HG02678 (cell line): ENCODE data around the gene CLEC4A.
"Not testable (repeated sequence)": the region's sequence is repeated elsewhere in the genome, so short reads cannot be mapped to it uniquely, and the experiment has no call there.

ENCODE experiments used
- ATAC-seq: cut with Tn5 transposase; IDR thresholded peaks from one replicate; pipeline ENCODE4 v1.9.1; 2021; ENCODE audit warnings: mild to moderate bottlenecking, moderate library complexity; ENCODE audit not compliant: unreplicated experiment

CLEC4A gene

GRCh38 chr12:8133636-8134397 is 10.4 kb downstream of the CLEC4A start:
- ATAC-seq: not testable (repeated sequence)

GRCh38 chr12:8134398-8134930 is 11.0 kb downstream of the CLEC4A start:
- ATAC-seq: not testable (repeated sequence)

GRCh38 chr12:8141647-8142046 is 18.2 kb downstream of the CLEC4A start:
- ATAC-seq: not testable (repeated sequence)

- ATAC-seq: no peak
These were observed 19.8 kb downstream of the CLEC4A start for GRCh38 chr12:8143261-8143660.

- no peak for ATAC-seq
These were observed 22.5 kb downstream of the CLEC4A start for GRCh38 chr12:8145754-8146441.

GRCh38 chr12:8146442-8146771 is 23.0 kb downstream of the CLEC4A start:
- ATAC-seq: no peak

GRCh38 chr12:8154526-8154925 is 31.1 kb downstream of the CLEC4A start:
- no peak for ATAC-seq

GRCh38 chr12:8156416-8156815 is 33.0 kb downstream of the CLEC4A start:
- no peak for ATAC-seq

GRCh38 chr12:8156845-8157244 is 33.4 kb downstream of the CLEC4A start, which contains the start of gene ZNF705A:
Gene ZNF705A, plus strand, starts transcription at chr12:8157015. Its CDS starts 15,611 bp downstream, at chr12:8172626.
- no peak for ATAC-seq

- ATAC-seq: no peak
These were observed 34.2 kb downstream of the CLEC4A start for GRCh38 chr12:8157484-8158198.

- not testable (repeated sequence) for ATAC-seq
These were observed 49.5 kb downstream of the CLEC4A start for GRCh38 chr12:8172911-8173310.

- not testable (repeated sequence) for ATAC-seq
These were observed 56.7 kb downstream of the CLEC4A start for GRCh38 chr12:8179989-8180585.

GRCh38 chr12:8181271-8181670 is 57.9 kb downstream of the CLEC4A start:
- ATAC-seq: not testable (repeated sequence)

GRCh38 chr12:8182923-8183322 is 59.5 kb downstream of the CLEC4A start:
- ATAC-seq: not testable (repeated sequence)

- not testable (repeated sequence) for ATAC-seq
These were observed 59.9 kb downstream of the CLEC4A start for GRCh38 chr12:8183346-8183745.

GRCh38 chr12:8184206-8184605 is 60.8 kb downstream of the CLEC4A start:
- ATAC-seq: not testable (repeated sequence)

- not testable (repeated sequence) for ATAC-seq
These were observed 64.7 kb downstream of the CLEC4A start for GRCh38 chr12:8188088-8188487.
